ENCODE data around the gene SH3GL2.
A peak's percentile ranks its signal among the peaks of the same experiment; 100 is the strongest.

SH3GL2 gene

GRCh38 chr9:17578911-17579793, at the start of gene SH3GL2:
Gene SH3GL2, plus strand, starts transcription at chr9:17579066.
- no peak for DNase-seq (ENCODE audit: low spot score)

DNA sequence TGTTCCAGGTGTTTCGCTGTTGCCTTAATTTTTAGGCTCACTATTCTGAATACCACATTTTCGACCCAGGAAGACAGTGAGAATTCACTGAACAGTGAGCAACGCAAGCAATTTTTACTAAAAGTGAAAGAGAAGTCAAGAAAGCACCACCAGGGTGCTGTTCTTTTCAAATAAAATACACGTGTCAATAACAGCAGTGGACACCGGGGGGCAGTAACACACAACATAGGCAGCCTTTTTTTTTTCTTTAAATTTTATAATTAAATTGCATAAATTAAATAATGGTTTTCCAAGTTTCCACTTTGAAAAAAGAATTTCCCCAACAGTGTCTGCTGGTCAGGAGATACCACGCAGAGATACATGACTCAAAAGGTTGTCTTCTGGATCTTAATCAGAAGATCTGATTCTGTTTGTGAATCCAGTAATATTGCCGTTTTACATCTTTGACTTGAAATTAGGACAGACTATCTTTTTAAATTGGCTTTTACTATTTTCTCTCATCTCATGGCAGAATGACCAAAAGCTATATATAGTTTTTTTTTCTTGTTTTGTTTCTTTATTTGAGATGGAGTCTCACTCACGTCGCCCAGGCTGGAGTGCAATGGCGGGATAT, 47.1 kb upstream of the SH3GL2 start:
- peak; percentile 20 for DNase-seq (ENCODE audit: low spot score)

- DNase-seq (ENCODE audit: low spot score), result no peak
Observed at GRCh38 chr9:17532461-17532860, 46.4 kb upstream of the SH3GL2 start.

DNA sequence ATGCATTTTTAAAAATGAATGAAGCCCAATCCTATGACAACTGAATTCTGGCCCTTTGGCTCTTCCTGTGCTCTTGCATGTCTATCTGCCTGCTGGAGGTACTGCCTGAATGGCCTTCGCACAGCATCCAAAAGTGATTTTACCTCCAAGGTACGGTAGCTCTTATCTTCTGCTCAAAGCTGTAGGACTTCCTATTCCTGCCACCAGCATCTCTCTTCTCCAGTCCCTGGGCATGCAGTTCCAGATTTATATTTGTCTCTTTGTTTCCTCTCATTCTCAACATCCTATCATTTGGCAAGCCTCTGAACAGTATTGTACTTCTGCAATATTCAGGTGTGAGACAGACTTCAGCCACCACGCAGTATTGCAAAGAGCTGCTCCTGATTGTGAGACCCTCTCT, 43.7 kb upstream of the SH3GL2 start:
- DNase-seq (ENCODE audit: low spot score), result no peak

DNA sequence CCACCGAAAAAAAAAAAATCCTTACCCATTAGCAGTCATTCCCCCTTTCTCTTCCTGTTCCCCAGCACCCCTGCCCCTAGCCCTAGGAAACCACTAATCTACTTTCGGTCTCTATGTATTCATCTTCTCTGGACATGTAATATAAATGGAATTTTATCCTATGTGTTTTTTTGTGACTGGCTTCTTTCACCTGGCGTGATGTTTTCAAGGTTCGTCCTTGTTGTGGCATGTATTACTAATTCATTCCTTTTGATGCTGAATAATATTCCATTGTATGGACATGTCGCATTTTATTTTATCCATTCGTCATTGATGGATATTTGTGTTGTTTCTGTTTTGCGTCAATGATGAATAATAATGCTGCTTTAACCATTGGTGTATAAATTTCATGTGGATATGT, 42.8 kb upstream of the SH3GL2 start:
- no peak for DNase-seq (ENCODE audit: low spot score)

DNA sequence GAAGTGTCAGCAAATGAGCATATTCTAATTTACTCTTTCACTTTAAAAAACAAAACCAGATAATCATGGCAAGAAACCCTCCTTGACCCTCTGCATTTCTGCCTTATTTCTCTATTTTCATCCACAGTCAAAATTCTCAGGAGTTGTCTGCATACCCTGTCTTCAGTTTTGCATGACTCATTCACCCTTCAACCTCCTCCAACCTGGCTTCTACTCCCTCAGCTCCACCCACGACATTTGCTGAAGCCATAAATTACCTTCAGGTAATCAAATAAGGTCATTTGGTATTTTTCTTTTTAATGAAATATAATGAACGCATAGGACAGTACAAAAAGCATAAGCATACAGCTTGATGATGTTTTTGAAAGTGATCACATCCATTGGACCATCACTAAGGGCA, 27.8 kb upstream of the SH3GL2 start:
- no peak for DNase-seq (ENCODE audit: low spot score)

DNA sequence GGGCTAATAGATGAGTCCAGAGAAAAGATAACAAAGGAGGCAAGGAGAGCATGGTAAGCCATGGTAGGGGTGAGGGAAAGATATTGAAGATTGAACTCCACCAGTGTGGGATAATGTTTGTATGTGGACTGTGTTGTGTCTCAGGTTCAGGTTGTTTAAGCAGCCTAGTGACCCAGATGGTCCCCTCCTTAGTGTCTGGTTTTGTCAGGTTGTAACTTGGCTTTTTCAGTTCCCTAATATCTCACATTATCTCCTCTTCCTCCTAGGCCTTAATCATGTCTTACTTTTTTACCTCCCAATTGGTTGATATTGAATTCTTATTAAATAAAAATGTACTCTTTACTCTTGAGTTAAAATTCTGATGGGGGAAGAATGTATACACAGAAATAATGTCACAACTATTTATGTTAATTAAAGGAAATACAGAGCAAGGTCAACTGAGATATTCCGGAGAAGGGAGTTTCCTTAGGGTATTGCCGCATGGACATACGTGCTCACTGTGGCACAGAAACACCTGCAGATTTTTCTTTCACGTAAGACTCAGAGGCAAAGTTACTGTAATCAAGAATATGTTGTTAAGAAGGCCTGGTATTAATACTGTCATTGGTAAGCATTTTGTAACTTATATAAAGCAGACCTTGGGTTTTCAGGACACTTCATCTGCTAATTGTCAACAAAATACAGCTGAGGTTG, 23.4 kb upstream of the SH3GL2 start:
- no peak for DNase-seq (ENCODE audit: low spot score)

DNA sequence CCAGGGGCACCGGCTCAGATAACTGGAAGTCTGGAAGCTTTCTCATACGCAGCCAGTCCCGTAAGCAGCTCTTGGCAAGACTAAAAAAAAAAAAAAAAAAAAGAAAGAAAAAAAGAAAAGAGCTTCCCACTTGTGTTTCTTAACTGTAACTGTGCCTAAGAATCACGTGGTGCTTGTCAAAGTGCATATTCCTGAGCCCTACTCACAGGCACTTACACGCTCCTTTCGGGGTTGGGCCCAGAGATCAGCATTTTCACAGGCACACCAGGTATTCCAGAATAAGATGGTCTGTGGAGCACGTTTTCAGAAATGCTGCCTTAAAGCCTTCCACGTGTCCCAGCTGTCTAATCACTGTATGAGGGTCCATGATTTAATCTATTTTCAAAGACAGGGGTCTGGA, 22.6 kb upstream of the SH3GL2 start:
- no peak for DNase-seq (ENCODE audit: low spot score)

DNA sequence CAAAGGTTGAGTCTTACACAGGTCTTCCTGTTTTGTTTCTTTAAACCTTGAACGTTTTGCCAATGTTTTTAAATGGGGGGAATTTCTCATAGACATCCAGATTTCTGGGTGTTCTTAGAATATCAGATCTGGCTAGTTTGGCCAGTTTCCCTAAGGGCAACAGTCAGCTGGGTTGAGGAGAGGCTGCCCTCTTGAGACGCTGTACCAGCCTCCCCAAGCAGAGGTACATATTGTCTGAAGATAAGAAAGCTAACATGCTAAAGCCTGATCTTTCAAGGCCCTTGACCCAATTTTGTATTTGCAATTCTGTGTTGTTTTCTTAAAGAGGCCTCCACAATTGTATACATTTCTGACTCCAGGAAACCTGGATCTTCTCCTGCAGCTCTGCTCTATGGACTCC, 21.9 kb upstream of the SH3GL2 start:
- no peak for DNase-seq (ENCODE audit: low spot score)

GRCh38 chr9:17571825-17572224, 7.0 kb upstream of the SH3GL2 start:
- DNase-seq (ENCODE audit: low spot score), result no peak

GRCh38 chr9:17574342-17574741, 4.5 kb upstream of the SH3GL2 start:
- no peak for DNase-seq (ENCODE audit: low spot score)

GRCh38 chr9:17578577-17578910, 322 bp upstream of the SH3GL2 start:
- no peak for DNase-seq (ENCODE audit: low spot score)

DNA sequence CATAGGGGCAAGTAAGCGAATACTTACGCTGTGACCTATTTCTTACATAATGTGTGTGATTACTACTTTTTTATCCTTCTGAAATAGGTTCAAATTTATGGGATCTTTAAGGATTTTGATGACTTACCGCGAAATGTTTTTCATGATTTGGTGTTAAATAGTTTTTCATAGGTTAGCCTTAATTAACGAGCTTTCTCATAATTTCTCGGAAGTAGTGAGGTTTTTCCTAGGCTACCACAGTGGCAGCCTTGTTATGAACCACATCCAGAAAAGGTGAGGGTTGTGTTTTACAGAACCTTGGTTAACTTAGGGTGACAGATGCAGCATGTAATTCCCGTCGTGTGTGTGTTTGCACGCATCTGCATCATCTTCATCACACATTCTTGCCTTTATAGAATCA, 1.3 kb downstream of the SH3GL2 start:
- DNase-seq (ENCODE audit: low spot score), result no peak

DNA sequence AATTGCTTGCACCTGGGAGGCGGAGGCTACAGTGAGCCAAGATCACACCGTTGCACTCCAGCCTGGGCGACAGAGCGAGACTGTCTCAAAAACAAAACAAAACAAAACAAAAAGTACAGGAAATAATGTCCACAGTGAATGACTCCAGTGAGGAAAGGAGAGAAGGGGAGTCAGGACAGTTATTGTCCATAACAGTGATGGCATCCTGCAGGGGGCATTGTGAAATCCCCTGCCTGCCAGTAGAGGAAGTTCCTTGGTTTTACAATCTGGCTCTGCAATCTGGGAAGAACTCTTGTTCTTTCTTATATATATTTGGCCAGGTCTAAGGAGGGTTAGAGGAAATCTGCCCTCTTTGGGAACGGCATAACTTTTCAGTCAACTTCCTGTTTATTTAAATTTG, 8.2 kb downstream of the SH3GL2 start:
- DNase-seq (ENCODE audit: low spot score), result no peak

GRCh38 chr9:17588395-17588794, 9.5 kb downstream of the SH3GL2 start:
- DNase-seq (ENCODE audit: low spot score), result no peak

- no peak for DNase-seq (ENCODE audit: low spot score)
Observed at GRCh38 chr9:17588941-17589340, 10.1 kb downstream of the SH3GL2 start.

DNA sequence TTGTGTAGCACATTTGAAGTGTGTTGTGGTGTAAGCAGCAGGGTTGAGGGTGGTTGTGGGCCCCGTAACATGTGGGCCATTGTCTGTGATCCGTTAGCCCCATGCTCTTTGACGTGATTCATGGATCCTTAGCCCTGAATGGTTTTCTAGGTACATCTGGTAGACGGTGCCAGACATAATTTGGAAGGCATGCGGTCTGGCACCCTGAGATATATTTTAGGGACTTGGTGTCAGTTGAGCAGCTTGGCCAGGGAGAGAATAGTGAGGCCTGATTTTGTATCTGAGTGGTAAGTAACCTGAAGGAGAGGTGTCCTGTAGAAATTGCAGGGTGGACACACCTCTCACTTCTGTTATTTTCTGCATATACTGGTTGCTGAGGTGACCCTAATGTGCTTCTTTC, 10.9 kb downstream of the SH3GL2 start:
- no peak for DNase-seq (ENCODE audit: low spot score)

GRCh38 chr9:17594961-17595360, 16.1 kb downstream of the SH3GL2 start:
- no peak for DNase-seq (ENCODE audit: low spot score)

DNA sequence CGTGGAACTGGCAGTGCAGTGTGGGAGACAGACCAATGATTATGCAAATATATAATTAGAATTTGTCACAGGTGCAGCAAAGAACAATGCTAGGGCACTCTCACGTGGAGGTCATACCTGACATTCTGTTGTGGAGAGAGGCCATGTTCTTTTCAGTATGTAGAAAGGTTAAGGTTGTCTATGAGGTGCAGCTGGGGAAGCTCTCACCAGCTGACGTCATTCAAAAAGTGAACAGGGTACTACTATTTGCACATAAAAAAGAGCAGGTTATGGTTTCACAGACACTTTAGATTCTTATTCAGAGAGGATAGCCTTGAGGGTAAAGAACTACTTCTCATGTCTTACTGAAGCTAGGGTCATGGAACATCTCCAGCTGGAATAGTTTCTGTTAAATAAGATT, 19.1 kb downstream of the SH3GL2 start:
- no peak for DNase-seq (ENCODE audit: low spot score)

DNA sequence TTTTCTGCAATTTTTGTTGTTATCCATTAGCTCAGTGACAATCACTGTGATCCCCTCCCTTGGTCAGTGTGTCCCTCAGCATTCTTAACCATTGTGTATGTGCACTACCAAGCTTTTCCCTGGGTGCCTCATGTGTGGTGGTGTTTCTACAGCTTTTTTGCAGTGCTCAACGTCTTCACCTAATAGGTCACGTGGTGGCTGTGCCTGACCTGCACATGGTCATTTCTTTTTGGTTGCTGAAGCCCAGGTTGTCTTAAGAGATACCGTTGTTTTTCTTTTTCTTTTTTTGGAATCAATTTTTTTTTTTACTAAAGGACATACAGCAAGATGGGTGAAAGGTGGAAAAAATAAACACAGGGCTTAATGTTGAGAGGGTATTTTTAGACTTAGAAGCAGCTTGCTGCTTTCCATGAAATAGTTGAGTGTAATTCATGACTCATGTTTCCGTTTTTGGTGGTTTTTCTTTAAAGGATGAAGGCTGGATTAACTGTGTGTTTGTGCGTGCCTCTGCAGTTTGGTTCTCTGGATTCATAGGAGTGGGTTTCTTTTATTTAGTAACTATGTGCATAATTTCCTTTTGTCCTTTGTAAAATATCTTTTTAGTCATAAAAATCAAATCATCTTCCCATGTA, 22.2 kb downstream of the SH3GL2 start:
- DNase-seq (ENCODE audit: low spot score), result no peak

DNA sequence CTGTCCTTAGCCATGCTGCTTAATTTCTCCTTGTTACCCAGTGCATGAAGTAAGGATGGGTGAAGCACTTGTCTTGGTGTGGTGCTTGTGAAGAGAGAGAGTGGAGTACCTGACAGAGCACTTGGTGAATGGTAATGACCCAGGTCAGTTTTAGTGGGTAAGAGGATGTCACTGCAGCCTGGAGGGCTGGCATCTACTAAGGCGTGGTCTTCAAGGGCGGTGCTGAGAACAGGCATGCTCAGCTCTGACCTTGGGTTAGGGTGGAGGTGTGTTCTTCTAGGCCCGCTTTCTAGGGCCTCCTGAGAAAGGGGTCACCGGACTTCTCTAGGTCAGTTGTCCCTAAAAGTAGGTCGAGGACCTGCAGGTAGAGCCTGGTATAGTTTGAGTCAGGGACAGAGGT, 25.7 kb downstream of the SH3GL2 start:
- no peak for DNase-seq (ENCODE audit: low spot score)

DNA sequence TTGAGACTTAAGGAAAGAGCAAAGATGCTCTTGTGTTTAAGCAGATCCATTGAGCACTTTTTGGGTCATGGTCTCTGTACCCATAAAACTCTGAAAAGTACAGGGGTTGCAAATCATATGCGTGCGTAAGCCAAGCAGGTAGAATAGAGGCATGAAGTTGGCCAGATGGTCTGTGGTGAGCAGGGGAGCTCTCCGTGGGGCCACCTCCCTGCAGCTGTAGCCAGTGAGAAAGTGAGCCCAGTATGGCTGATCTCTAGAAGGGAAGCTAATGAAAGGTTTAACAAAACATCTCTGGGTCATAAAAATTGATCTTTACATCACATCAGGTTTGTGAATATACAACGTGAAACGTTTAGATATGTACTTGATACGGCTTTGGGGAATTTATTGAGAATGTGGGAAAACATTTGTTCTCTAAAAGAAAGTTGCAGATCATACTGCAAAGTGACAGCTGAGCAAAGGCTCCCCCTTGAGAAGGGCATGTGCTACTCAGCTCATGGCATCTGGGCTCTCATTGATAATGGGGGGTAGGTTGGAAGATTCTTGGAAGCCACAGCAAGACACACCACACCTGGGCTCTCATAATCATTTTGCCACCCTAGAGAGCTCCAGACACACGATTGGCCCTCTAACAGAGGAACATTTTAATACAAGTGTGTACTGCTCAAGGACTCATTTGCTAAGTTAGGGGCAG, 30.6 kb downstream of the SH3GL2 start:
- no peak for DNase-seq (ENCODE audit: low spot score)
